GM23338 (cell line): Measurements from ENCODE around the gene PABPN1.

Experiments used
- CREB1 ChIP-seq: fragments of 250-450 bp; sonication (Bioruptor Pico); IDR thresholded peaks from 2 replicates; pipeline ENCODE4 v1.5.0; 2020; ENCODE audit warnings: low read depth, mild to moderate bottlenecking, moderate library complexity
- ETS1 ChIP-seq: IDR thresholded peaks from 2 replicates; pipeline ENCODE4 v1.6.1; 2016; ENCODE audit warnings: antibody characterized with exemption
- EZH2 ChIP-seq: fragments of 200-600 bp; sonication (generic); IDR thresholded peaks from one replicate; pipeline ENCODE4 v1.8.0; 2017; ENCODE audit warnings: antibody characterized with exemption, mild to moderate bottlenecking, low read depth; ENCODE audit not compliant: unreplicated experiment
- EZH2phosphoT487 ChIP-seq: fragments of 200-600 bp; sonication (generic); IDR thresholded peaks from one replicate; pipeline ENCODE4 v1.8.1; 2018; ENCODE audit warnings: antibody characterized with exemption; ENCODE audit not compliant: unreplicated experiment
- JUNB ChIP-seq: IDR thresholded peaks from one replicate; pipeline ENCODE4 v1.6.1; 2016; ENCODE audit warnings: antibody characterized with exemption; ENCODE audit not compliant: unreplicated experiment
- POLR2AphosphoS5 ChIP-seq: IDR thresholded peaks from 2 replicates; pipeline ENCODE4 v1.6.1; 2016; ENCODE audit warnings: antibody characterized with exemption, low read depth
- REST ChIP-seq: IDR thresholded peaks from one replicate; pipeline ENCODE4 v1.6.1; 2018; ENCODE audit warnings: antibody characterized with exemption; ENCODE audit not compliant: unreplicated experiment
- TF ChIP-seq, protein P1 (sequence below), 2 experiments: fragments of 200-600 bp in 1 of 2; sonication (generic) in 1 of 2; conservative IDR thresholded peaks; 2 replicates each; pipeline versions ENCODE4 v1.5.1 to v1.6.1; 2016 to 2017; ENCODE audit warnings: antibody characterized with exemption in 2 of 2, low read depth in 2 of 2, mild to moderate bottlenecking in 2 of 2, moderate library complexity in 1 of 2

- no peak for TF ChIP-seq CREB1
- TF ChIP-seq EZH2, result peak; percentile 7
- no peak for TF ChIP-seq JUNB
- TF ChIP-seq POLR2AphosphoS5, result no peak
- TF ChIP-seq EZH2phosphoT487, result no peak
- TF ChIP-seq, protein P1, sequence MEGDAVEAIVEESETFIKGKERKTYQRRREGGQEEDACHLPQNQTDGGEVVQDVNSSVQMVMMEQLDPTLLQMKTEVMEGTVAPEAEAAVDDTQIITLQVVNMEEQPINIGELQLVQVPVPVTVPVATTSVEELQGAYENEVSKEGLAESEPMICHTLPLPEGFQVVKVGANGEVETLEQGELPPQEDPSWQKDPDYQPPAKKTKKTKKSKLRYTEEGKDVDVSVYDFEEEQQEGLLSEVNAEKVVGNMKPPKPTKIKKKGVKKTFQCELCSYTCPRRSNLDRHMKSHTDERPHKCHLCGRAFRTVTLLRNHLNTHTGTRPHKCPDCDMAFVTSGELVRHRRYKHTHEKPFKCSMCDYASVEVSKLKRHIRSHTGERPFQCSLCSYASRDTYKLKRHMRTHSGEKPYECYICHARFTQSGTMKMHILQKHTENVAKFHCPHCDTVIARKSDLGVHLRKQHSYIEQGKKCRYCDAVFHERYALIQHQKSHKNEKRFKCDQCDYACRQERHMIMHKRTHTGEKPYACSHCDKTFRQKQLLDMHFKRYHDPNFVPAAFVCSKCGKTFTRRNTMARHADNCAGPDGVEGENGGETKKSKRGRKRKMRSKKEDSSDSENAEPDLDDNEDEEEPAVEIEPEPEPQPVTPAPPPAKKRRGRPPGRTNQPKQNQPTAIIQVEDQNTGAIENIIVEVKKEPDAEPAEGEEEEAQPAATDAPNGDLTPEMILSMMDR (conservative IDR thresholded peaks at IDR 0.05; ENCODE audit: low read depth in 2 of 2), result no peak
- TF ChIP-seq REST, result no peak
- TF ChIP-seq ETS1, result no peak
Observed at GRCh38 chr14:23365036-23365731, 43.9 kb downstream of the PABPN1 start, which contains the start of gene EFS.
